SK-N-SH treated with all-trans-retinoic acid at 6 μM for 48 hours (cell line): ENCODE results near the gene PLN.

Experiments used
- ATAC-seq: fragments of 200-7000 bp; cut with Tn5 transposase; 3 replicates; pipeline ENCODE4 v1.9.1; 2020; ENCODE audit warnings: mild to moderate bottlenecking, moderate library complexity
- ARNTL ChIP-seq: fragments of 450-650 bp; formaldehyde crosslinking; IDR thresholded peaks from 2 replicates; pipeline ENCODE4 v1.5.0; 2020; ENCODE audit warnings: low read depth, mild to moderate bottlenecking, moderate library complexity, borderline replicate concordance
- BACH2 ChIP-seq: fragments of 250-450 bp; sonication (Bioruptor Pico); IDR thresholded peaks from 2 replicates; pipeline ENCODE4 v1.9.0; 2021; ENCODE audit warnings: mild to moderate bottlenecking, borderline replicate concordance
- CSDC2 ChIP-seq: fragments of 250-450 bp; sonication (Bioruptor Pico); IDR thresholded peaks from 2 replicates; pipeline ENCODE4 v1.5.0; 2020; ENCODE audit warnings: mild to moderate bottlenecking, moderate library complexity
- ESRRG ChIP-seq: fragments of 250-450 bp; sonication (Bioruptor Pico); IDR thresholded peaks from 2 replicates; pipeline ENCODE4 v1.6.1; 2021; ENCODE audit warnings: mild to moderate bottlenecking
- GLIS3 ChIP-seq: fragments of 250-450 bp; sonication (Bioruptor Pico); IDR thresholded peaks from 2 replicates; pipeline ENCODE4 v1.5.0; 2020; ENCODE audit warnings: mild to moderate bottlenecking, moderate library complexity
- ISL1 ChIP-seq: fragments of 250-450 bp; sonication (Bioruptor Pico); IDR thresholded peaks from 2 replicates; pipeline ENCODE4 v2.1.2; 2022; ENCODE audit warnings: mild to moderate bottlenecking, moderate library complexity
- OSR1 ChIP-seq: fragments of 250-450 bp; sonication (Bioruptor Pico); IDR thresholded peaks from 2 replicates; pipeline ENCODE4 v1.8.0; 2022; ENCODE audit warnings: moderate library complexity, mild to moderate bottlenecking, inconsistent platforms
- PATZ1 ChIP-seq: fragments of 250-450 bp; sonication (Bioruptor Pico); IDR thresholded peaks from 2 replicates; pipeline ENCODE4 v1.8.0; 2020; ENCODE audit warnings: mild to moderate bottlenecking, moderate library complexity, borderline replicate concordance
- POU6F1 ChIP-seq: fragments of 250-450 bp; sonication (Bioruptor Pico); IDR thresholded peaks from 2 replicates; pipeline ENCODE4 v1.8.0; 2021; ENCODE audit warnings: low read depth, mild to moderate bottlenecking, moderate library complexity, borderline replicate concordance
- PPARA ChIP-seq: fragments of 250-450 bp; sonication (Bioruptor Pico); IDR thresholded peaks from 2 replicates; pipeline ENCODE4 v1.5.0; 2020; ENCODE audit warnings: mild to moderate bottlenecking, borderline replicate concordance
- RARB ChIP-seq: fragments of 250-450 bp; sonication (Bioruptor Pico); IDR thresholded peaks from 2 replicates; pipeline ENCODE4 v1.8.0; 2021; ENCODE audit warnings: mild to moderate bottlenecking, moderate library complexity
- SNAI2 ChIP-seq: fragments of 250-450 bp; sonication (Bioruptor Pico); IDR thresholded peaks from 2 replicates; pipeline ENCODE4 v1.5.0; 2020; ENCODE audit warnings: mild to moderate bottlenecking, moderate library complexity
- TCF4 ChIP-seq: fragments of 250-450 bp; sonication (Bioruptor Pico); IDR thresholded peaks from 2 replicates; pipeline ENCODE4 v1.8.0; 2021; ENCODE audit warnings: mild to moderate bottlenecking, moderate library complexity, borderline replicate concordance
- TOX ChIP-seq: fragments of 250-450 bp; sonication (Bioruptor Pico); IDR thresholded peaks from 2 replicates; pipeline ENCODE4 v1.8.0; 2021; ENCODE audit warnings: mild to moderate bottlenecking, moderate library complexity, borderline replicate concordance
- TSHZ2 ChIP-seq: fragments of 250-450 bp; sonication (Bioruptor Pico); IDR thresholded peaks from 2 replicates; pipeline ENCODE4 v1.5.0; 2020; ENCODE audit warnings: mild to moderate bottlenecking, moderate library complexity
- ZC3H10 ChIP-seq: fragments of 250-450 bp; sonication (Bioruptor Pico); IDR thresholded peaks from 2 replicates; pipeline ENCODE4 v1.5.1; 2021; ENCODE audit warnings: mild to moderate bottlenecking, moderate library complexity
- ZFP3 ChIP-seq: fragments of 250-450 bp; sonication (Bioruptor Pico); IDR thresholded peaks from 2 replicates; pipeline ENCODE4 v1.5.0; 2020; ENCODE audit warnings: mild to moderate bottlenecking, moderate library complexity
- ZFP30 ChIP-seq: fragments of 450-650 bp; formaldehyde crosslinking; IDR thresholded peaks from 2 replicates; pipeline ENCODE4 v1.5.0; 2022; ENCODE audit warnings: mild to moderate bottlenecking, moderate library complexity
- ZNF565 ChIP-seq: fragments of 450-650 bp; formaldehyde crosslinking; conservative IDR thresholded peaks from 2 replicates; pipeline ENCODE4 v1.5.0; 2020; ENCODE audit warnings: low read depth, mild to moderate bottlenecking, moderate library complexity
- ZNF70 ChIP-seq: fragments of 450-650 bp; formaldehyde crosslinking; IDR thresholded peaks from 2 replicates; pipeline ENCODE4 v1.5.0; 2020; ENCODE audit warnings: mild to moderate bottlenecking, moderate library complexity
- ZNF8 ChIP-seq: fragments of 450-650 bp; formaldehyde crosslinking; IDR thresholded peaks from 2 replicates; pipeline ENCODE4 v1.5.0; 2020; ENCODE audit warnings: mild to moderate bottlenecking, moderate library complexity
- TF ChIP-seq, protein P1 (sequence below): fragments of 250-450 bp; sonication (Bioruptor Pico); IDR thresholded peaks from 2 replicates; pipeline ENCODE4 v1.5.1; 2020; ENCODE audit warnings: low read depth, mild to moderate bottlenecking, moderate library complexity

The PLN gene

GRCh38 chr6:118589649-118590365 lies 41.7 kb downstream of the PLN start:
- TF ChIP-seq ARNTL (CRISPR knock-in tag) (no peak), BACH2 (CRISPR knock-in tag) (no peak), ZNF8 (CRISPR knock-in tag) (no peak), RARB (no peak), ZNF70 (CRISPR knock-in tag) (no peak), OSR1 (no peak), ISL1 (CRISPR knock-in tag) (no peak), ESRRG (CRISPR knock-in tag) (no peak), POU6F1 (CRISPR knock-in tag) (no peak), ZC3H10 (CRISPR knock-in tag) (no peak), ZFP30 (CRISPR knock-in tag) (no peak), GLIS3 (no peak), ZFP3 (CRISPR knock-in tag) (no peak), SNAI2 (no peak)
- TF ChIP-seq, protein P1, sequence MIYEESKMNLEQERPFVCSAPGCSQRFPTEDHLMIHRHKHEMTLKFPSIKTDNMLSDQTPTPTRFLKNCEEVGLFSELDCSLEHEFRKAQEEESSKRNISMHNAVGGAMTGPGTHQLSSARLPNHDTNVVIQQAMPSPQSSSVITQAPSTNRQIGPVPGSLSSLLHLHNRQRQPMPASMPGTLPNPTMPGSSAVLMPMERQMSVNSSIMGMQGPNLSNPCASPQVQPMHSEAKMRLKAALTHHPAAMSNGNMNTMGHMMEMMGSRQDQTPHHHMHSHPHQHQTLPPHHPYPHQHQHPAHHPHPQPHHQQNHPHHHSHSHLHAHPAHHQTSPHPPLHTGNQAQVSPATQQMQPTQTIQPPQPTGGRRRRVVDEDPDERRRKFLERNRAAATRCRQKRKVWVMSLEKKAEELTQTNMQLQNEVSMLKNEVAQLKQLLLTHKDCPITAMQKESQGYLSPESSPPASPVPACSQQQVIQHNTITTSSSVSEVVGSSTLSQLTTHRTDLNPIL (CRISPR knock-in tag) = no peak
- no peak for ATAC-seq

GRCh38 chr6:118591897-118592296 lies 43.8 kb downstream of the PLN start:
- TF ChIP-seq SNAI2 = no peak
- no peak for TF ChIP-seq ZNF565 (CRISPR knock-in tag)
- TF ChIP-seq ZC3H10 (CRISPR knock-in tag) = no peak
- TF ChIP-seq POU6F1 (CRISPR knock-in tag) = no peak
- no peak for TF ChIP-seq ZFP3 (CRISPR knock-in tag)
- no peak for TF ChIP-seq PATZ1
- TF ChIP-seq ZNF70 (CRISPR knock-in tag) = no peak
- TF ChIP-seq, all 23 proteins: peak for 0
- ATAC-seq = no peak

DNA sequence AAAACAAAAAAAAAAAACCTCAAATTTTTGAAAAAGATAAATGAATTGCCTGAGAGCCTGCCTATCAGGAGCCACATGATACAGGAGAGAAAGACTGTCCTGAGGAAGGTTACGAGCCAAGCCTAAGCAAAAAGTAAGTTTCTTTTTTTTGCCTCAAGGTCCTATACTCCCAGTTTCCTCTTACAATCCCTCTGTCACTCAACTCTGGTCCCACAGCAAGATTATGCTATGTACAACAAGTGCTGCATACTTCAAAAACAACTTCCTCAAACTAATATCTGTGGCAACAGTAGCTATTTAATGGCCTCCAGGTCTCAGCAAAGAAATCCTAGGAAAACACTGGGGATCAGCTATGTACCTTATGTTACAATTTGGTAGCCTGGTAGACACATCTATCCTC lies 46.8 kb downstream of the PLN start:
- TF ChIP-seq ESRRG (CRISPR knock-in tag) (no peak), PPARA (CRISPR knock-in tag) (no peak), ZNF565 (CRISPR knock-in tag) (no peak), ZFP30 (CRISPR knock-in tag) (no peak), RARB (no peak), CSDC2 (no peak), ZFP3 (CRISPR knock-in tag) (no peak)
- no peak for ATAC-seq

GRCh38 chr6:118596774-118597320 lies 48.8 kb downstream of the PLN start:
- no peak for ATAC-seq
- TF ChIP-seq ZNF565 (CRISPR knock-in tag) (no peak), ZFP30 (CRISPR knock-in tag) (no peak), ARNTL (CRISPR knock-in tag) (no peak), ZC3H10 (CRISPR knock-in tag) (no peak), ZNF70 (CRISPR knock-in tag) (no peak), ISL1 (CRISPR knock-in tag) (no peak), TSHZ2 (no peak), ZNF8 (CRISPR knock-in tag) (no peak), OSR1 (no peak), TCF4 (CRISPR knock-in tag) (no peak), TOX (CRISPR knock-in tag) (no peak), POU6F1 (CRISPR knock-in tag) (no peak), CSDC2 (no peak), ZFP3 (CRISPR knock-in tag) (no peak)
- TF ChIP-seq, protein P1 (CRISPR knock-in tag) = no peak
